Measurements from ENCODE around the gene NUDT21. TPM values are rescaled to one million over a fixed set of nuclear protein-coding genes. Genes with fewer than 3 reads are reported as not detected.
"Not testable (repeated sequence)": the region's sequence is repeated elsewhere in the genome, so short reads cannot be mapped to it uniquely, and the experiment has no call there.

The NUDT21 gene
- polyA plus RNA-seq, 12 donors = 53.7 to 80.5 (median 73.4) TPM; not detected in 1

- no peak for DNase-seq
Observed at GRCh38 chr16:56421313-56421712, 29.8 kb downstream of the NUDT21 start.

GRCh38 chr16:56420613-56421012 is 30.5 kb downstream of the NUDT21 start:
- no peak for DNase-seq

GRCh38 chr16:56419740-56420548 is 31.2 kb downstream of the NUDT21 start:
- no peak for DNase-seq

- no peak for DNase-seq
Observed at GRCh38 chr16:56417138-56417537, 34.0 kb downstream of the NUDT21 start.

- DNase-seq = no peak
Observed at GRCh38 chr16:56415875-56416274, 35.3 kb downstream of the NUDT21 start.

- no peak for DNase-seq
Observed at GRCh38 chr16:56414366-56414765, 36.8 kb downstream of the NUDT21 start.

GRCh38 chr16:56413381-56413780 is 37.8 kb downstream of the NUDT21 start:
- no peak for DNase-seq

GRCh38 chr16:56411624-56412023 is 39.5 kb downstream of the NUDT21 start:
- DNase-seq = no peak

- DNase-seq = no peak
Observed at GRCh38 chr16:56411123-56411522, 40.0 kb downstream of the NUDT21 start.

GRCh38 chr16:56409195-56409594 is 41.9 kb downstream of the NUDT21 start:
- no peak for DNase-seq

GRCh38 chr16:56408379-56409098 is 42.6 kb downstream of the NUDT21 start:
- DNase-seq = no peak

- no peak for DNase-seq
Observed at GRCh38 chr16:56405977-56406672, 45.0 kb downstream of the NUDT21 start.

- DNase-seq = no peak
Observed at GRCh38 chr16:56401482-56401881, 49.6 kb downstream of the NUDT21 start.

- no peak for DNase-seq
Observed at GRCh38 chr16:56400458-56400857, 50.7 kb downstream of the NUDT21 start.

GRCh38 chr16:56399486-56399885 is 51.6 kb downstream of the NUDT21 start:
- DNase-seq = no peak

GRCh38 chr16:56399047-56399446 is 52.1 kb downstream of the NUDT21 start:
- DNase-seq = no peak

GRCh38 chr16:56396724-56397123 is 54.4 kb downstream of the NUDT21 start:
- DNase-seq = not testable (repeated sequence)

- DNase-seq = no peak
Observed at GRCh38 chr16:56389554-56389953, 61.6 kb downstream of the NUDT21 start.

- no peak for DNase-seq
Observed at GRCh38 chr16:56388209-56388608, 62.9 kb downstream of the NUDT21 start.

- DNase-seq = no peak
Observed at GRCh38 chr16:56387396-56387795, 63.7 kb downstream of the NUDT21 start.

- DNase-seq = no peak
Observed at GRCh38 chr16:56384074-56384721, 66.9 kb downstream of the NUDT21 start.

- no peak for DNase-seq
Observed at GRCh38 chr16:56382901-56383355, 68.2 kb downstream of the NUDT21 start.

All from muscle of arm (tissue), 12 donors.